AG04449 (cell line): ENCODE measurements around the gene TMEM266.

ENCODE experiments used
- CTCF ChIA-PET: fragments of 350-600 bp; formaldehyde crosslinking; extraction: SDS; loops from one replicate; lab custom pipeline; 2021; ENCODE audit warnings: antibody characterized with exemption; lab: Yijun Ruan, JAX
- POLR2A ChIA-PET: fragments of 400-600, 350-600 bp; formaldehyde crosslinking; extraction: SDS; loops from one replicate; lab custom pipeline; 2020; ENCODE audit warnings: antibody characterized with exemption, inconsistent platforms; lab: Yijun Ruan, JAX
- DNase-seq: peaks from one replicate; pipeline ENCODE4 v3.0.0-alpha.2; 2010; ENCODE audit warnings: low read depth, low spot score
- H3K4me3 ChIP-seq: 2 replicates; pipeline ENCODE4 v1.5.1; 2011; ENCODE audit warnings: low read depth, mild to moderate bottlenecking, control low read depth, low read length
- TF ChIP-seq, protein P1 (sequence below): IDR thresholded peaks from one replicate; pipeline ENCODE4 v1.5.1; 2011; ENCODE audit warnings: mild to moderate bottlenecking, moderate library complexity, low read length, control low read depth, inconsistent platforms; ENCODE audit not compliant: insufficient read depth; ENCODE audit errors: missing control alignments

TMEM266 gene

DNA sequence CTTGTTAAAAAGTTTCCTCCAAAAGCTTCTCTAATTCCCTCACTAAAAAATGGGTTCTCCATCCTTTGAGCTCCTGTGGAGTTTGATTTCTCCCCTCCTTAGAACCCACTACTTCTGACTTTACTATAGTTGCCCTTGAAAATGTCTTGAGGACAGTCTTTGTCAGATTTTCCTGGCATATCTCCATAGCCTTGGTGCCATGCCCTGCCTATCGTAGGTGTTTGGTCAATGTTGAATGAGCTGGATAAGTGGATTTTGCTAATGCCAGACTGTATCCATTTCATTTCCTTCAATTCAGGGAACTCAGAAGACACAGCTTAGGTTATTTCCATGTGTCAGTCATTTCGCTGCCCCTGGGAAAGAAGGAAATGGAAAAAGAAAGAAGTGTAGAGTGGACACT is 40.6 kb downstream of the TMEM266 start:
- POLR2A ChIA-PET: no interaction called here
- no peak overlapping the region for H3K4me3 ChIP-seq
- CTCF ChIA-PET: interaction anchor here (1.1 kb wide), 1 partner anchor 39 kb away, joined by 3 read pairs; no protein-coding TSS in a partner anchor
- no peak for DNase-seq
- TF ChIP-seq, protein P1, sequence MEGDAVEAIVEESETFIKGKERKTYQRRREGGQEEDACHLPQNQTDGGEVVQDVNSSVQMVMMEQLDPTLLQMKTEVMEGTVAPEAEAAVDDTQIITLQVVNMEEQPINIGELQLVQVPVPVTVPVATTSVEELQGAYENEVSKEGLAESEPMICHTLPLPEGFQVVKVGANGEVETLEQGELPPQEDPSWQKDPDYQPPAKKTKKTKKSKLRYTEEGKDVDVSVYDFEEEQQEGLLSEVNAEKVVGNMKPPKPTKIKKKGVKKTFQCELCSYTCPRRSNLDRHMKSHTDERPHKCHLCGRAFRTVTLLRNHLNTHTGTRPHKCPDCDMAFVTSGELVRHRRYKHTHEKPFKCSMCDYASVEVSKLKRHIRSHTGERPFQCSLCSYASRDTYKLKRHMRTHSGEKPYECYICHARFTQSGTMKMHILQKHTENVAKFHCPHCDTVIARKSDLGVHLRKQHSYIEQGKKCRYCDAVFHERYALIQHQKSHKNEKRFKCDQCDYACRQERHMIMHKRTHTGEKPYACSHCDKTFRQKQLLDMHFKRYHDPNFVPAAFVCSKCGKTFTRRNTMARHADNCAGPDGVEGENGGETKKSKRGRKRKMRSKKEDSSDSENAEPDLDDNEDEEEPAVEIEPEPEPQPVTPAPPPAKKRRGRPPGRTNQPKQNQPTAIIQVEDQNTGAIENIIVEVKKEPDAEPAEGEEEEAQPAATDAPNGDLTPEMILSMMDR: no peak

DNA sequence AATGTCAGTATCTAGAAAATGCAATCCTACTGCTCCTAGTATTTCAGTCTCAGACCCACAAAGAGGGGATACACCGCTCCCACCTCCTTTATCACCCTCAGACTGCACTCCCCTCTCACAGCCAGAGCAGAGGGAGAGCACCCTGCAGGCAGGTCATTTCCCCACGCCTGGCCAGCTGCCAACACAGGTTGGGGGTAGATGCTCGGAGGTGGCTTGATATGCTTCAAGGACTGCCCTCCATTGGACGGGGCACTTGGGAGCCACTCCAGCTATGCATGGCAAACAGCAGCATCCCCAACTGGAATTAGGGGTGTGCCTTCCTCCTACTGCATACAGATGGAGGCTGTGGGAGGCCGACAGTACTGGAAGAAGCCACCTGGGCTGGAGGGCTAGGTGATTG is 41.9 kb downstream of the TMEM266 start:
- CTCF ChIA-PET: no interaction called here
- TF ChIP-seq, protein P1: no peak
- H3K4me3 ChIP-seq: no peak overlapping the region
- DNase-seq: no peak
- POLR2A ChIA-PET: no interaction called here

DNA sequence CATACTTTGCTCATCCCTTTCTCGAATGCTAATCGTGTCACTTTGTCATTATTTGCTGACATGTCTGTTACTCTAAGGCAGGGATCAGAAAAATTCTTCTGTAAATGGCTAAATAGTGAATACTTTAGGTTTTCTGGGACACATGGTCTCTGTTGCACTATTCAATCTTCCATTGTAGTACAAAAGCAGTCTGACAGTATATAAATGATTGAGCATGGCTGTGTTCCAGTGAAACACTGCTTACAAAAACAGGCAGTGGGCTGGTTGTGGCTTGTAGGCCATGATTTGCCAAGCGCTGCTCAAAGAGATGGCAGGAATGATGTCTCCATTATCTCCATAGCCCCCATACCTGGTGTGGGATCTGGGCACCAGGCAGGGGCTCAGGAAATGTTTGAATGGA is 45.6 kb downstream of the TMEM266 start:
- DNase-seq: no peak

DNA sequence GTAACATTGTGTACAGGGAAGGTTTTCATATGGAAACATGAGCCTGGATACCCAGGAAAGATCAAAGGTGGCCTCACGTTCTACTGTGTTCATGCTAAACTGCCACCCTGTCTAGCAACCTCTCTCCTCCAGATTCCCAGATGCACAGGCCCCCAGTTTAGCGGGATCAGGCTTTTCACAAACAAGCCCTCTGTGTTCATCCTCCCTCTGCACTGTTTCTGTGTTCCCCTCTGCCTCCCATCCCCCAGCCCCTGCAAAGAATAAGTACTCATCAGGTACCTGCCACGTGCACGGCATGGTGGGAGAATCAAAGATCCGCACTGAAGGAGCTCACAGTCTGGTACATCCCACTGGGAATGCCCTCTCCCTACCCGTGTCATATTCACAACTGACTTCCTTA is 46.1 kb downstream of the TMEM266 start:
- CTCF ChIA-PET: no interaction called here
- POLR2A ChIA-PET: no interaction called here
- DNase-seq: no peak
- no peak overlapping the region for H3K4me3 ChIP-seq
- TF ChIP-seq, protein P1: no peak

More for the DNA sequence above, 45.6 kb downstream of the TMEM266 start:
- no peak overlapping the region for H3K4me3 ChIP-seq
- TF ChIP-seq, protein P1: no peak
- ChIA-PET CTCF (no interaction called here), POLR2A (no interaction called here)

DNA sequence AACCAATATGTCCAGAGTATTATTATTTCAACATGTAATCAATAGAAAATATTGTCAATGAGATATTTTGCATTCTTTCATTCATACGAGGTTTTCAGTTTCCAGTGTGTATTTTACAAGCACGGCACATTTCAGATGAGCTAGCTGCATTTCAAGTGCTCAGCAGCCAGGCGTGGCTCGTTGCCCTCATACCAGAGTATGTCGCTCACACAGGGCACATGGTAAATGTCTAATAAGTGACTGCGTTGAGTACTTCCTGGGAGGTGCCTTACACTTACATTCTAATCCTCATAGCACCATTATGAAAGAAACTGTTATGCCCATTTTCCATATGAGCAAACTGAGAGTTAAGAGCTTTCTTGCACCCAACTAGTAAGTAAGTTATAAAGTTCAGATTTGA is 47.4 kb downstream of the TMEM266 start:
- ChIA-PET POLR2A (no interaction called here), CTCF (interaction anchor here (2.0 kb wide), 1 partner anchor 32 kb away, joined by 8 read pairs; no protein-coding TSS in a partner anchor)
- DNase-seq: no peak
- TF ChIP-seq, protein P1: no peak
- no peak overlapping the region for H3K4me3 ChIP-seq

DNA sequence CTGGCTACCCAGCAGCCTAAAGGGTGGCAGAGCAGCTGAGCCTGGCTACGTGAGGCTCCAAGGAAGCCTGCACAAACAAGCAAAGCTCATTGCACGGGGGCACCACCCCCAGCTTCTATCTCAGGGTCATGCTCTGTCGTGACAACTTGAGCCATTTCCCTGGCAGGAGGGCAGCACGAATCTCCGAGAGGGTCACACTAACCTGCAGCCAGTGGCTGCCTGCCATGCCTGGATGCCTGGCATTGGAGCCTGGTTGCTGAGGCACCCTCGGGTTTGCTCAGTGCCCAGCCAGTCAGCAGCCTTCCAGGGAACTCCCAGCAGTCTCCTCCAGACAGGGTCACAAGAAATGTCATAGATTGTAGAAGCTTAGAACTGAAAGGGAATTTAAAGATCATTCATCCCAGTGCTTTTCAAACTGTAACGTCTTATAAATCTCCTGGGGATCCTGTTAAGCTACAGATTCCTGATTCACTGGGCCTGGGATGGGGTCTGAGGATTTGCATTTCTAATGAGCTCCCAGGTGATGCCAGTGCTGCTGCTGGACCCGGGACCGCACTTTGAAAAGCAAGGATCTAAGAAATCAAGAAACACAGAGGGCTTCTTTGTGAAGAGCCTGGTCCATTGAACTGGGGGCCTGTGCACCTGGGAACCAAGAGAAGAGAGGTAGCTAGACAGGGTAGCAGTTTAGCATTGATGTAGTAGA is 48.4 kb downstream of the TMEM266 start:
- no peak overlapping the region for H3K4me3 ChIP-seq
- no peak for DNase-seq
- TF ChIP-seq, protein P1: no peak
- POLR2A ChIA-PET: no interaction called here
- CTCF ChIA-PET: interaction anchor here (2.0 kb wide), 1 partner anchor 31 kb away, joined by 8 read pairs; no protein-coding TSS in a partner anchor
